Measurements from ENCODE around the gene RSL1D1.
"Not testable (repeated sequence)": the region's sequence is repeated elsewhere in the genome, so short reads cannot be mapped to it uniquely, and the experiment has no call there.

RSL1D1 gene

DNA sequence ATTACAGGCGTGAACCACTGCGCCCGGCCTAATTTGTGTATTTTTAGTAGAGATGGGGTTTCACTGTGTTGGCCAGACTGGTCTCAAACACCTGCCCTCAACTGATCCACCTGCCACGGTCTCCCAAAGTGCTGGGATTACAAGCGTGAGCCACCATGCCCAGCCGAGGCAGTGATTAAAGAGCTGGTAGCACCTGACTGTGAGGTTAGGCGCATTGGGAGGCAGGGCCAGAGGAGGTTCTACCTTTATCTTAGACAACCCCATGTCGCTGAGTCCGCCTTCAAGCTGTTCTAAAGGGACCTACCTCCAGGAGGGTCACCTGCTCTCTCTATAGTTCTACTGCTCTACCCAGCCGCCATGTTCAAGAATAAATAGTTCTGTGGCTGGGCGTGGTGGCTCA lies 8.1 kb downstream of the RSL1D1 start:
- DNase-seq: no peak

DNA sequence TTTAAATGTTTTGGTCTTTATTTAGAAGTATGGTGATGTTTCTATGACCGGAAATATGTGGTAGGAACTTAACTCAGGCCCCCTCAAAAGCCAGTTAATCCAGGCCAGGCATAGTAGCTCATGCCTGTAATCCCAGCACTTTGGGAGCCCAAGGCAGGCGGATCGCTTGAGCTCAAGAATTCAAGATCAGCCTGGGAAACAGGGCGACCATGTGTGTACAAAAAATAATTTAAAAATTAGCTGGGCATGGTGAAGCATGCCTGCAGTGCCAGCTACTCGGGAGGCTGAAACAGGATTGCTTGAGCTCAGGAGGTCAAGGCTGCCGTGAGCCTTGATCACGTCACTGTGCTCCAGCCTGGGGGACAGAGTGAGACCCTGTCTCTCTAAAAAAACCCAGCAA lies 10.3 kb downstream of the RSL1D1 start:
- no peak for DNase-seq

DNA sequence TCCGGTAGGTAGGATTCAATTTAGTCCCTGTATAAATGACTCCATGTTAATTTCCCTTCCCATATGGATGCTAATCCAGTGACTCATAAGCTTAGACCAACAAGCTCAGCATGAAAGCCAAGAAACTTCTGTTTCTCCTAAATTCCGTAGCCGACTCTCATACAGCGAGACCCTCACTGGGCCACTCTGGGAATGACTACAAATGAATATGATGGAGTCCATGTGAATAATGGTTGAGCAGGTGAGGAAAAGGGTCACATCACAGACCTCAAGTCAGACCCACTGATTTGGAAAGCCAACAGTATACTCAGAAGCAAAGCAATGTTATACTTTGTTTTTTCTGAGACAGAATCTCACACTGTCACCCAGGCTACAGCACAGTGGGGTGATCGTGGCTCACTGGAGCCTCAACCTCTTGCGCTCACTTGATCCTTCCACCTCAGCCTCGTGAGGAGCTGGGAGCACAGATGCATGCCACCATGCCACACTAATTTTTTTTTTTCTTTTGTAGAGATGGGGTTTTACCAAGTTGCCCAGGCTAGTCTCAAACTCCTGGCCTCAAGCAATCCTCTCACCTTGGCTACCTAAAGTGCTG lies 14.6 kb downstream of the RSL1D1 start:
- no peak for DNase-seq

DNA sequence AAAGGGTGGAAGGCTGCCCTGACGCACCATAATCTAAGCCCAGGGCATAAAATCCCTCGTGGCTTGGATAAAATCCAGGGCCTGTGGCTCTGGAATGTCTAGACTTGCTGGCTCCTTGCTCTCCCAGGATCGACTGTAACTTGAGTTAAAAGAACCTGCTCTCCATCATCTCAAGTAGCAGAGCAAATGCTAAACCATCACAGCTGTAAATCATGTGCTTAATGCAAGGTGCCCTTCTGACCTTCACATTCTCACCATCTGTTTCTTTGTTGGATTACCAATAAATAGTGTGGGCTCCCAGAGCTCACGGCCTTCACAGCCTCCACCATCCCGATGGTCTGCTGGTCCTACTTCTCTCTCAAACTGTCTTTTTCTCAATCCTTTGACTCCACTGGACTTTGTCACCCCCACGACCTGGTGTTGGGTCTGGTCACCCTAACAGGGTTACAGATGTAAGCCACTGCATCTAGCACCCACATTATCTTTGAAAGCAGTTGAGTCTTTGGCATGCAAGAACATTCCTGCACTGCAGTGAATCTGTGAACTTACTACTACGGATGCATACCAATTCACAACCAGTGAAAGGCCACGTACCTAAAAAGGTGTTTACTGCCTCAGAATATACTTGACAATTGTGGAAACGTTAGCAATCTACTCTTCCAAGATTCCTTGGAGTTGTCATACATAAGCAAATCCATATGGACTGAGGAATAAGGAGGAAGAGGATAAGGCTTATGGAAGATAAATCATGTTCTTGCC lies 15.3 kb downstream of the RSL1D1 start:
- no peak for DNase-seq

DNA sequence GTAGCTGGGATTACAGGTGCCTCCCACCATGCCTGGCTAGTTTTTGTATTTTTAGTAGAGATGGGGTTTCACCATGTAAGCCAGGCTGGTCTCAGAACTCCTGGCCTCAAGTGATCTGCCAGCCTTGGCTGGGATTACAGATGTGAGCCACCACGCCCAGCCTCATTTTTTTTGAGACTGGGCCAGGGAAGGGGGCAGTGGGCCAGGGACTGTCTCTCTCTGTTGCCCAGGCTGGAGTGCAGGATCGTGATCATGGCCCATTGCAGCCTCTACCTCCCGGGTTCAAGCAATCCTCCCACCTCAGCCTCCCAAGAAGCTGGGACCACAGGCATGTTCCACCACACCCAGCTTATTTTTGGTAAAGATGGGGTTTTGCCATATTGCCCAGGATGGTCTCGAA lies 16.0 kb downstream of the RSL1D1 start:
- no peak for DNase-seq

DNA sequence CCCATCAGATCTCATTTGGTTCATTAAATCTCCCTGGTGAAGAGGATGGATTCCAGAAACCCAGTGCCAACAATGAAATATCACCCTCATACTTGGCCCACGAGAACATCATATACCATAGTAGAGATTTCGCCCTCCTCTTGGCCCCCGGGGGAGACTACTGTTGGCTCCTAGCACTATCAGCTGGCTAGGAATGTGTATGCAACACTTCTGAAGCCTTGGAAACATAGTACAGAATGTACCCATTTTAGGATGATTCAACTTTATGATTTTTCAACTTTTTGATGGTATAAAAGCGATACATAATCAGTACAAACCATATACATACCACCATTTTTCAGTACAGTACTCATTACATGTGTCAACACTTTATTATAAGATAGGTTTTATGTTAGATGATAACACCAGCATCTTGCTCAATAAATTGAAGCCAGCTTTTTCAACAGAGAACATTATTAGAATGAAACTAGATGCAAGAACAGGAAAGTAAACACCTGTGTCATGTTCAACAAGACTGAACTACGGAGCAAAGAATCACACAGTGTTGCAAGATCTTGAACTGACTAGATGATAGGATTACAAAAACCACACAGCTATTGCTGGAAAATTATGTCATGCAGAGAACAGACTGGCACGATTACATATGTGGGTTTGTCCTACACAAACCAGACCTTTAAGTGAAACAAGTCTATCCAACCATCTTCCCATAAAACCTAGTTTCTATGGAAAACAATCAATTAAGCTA lies 17.2 kb downstream of the RSL1D1 start:
- no peak for DNase-seq

DNA sequence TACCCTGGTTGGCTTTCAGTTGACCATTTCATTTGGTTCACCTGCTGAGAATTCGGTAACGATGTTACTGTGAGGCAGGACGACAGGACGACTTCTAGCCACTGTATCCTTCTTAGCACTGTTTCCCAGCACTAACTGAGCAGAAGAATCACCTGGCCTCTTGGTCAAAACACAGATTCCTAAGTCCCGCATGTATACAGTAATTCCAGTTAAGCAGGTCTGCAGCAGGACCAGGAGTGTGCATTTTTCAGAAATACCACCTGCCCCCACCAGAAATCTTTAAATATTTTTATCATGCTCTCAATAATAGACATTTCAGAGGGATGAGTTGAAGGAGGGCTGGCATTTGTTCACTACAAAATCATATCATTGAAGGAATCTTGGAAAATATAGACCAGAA lies 22.6 kb downstream of the RSL1D1 start:
- DNase-seq: no peak

DNA sequence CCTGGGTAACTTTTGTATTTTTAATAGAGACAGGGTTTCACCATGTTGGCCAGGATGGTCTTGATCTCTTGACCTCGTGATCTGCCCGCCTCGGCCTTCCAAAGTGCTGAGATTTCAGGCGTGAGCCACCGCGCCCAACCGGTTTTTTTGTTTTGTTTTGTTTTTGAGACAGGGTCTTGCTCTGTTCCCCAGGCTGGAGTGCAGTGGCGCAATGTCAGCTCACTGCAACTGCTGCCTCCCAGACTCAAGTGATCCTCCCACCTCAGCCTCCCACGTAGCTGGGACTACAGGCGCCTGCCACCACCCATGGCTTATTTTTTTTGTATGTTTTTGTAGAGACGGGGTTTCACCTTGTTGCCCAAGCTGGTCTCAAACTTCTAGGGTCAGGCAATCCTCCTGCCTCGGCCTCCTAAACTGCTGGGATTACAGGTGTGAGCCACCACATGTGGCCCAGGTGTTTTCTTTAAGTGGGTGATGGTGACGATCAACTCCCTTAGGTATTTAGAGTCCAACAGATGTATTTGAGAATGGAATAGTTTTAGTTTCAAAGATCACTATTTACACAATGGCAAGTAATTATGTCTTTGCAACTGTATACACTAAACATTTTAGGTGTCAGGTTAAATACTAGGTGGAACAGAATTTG lies 25.7 kb downstream of the RSL1D1 start:
- not testable (repeated sequence) for DNase-seq

DNA sequence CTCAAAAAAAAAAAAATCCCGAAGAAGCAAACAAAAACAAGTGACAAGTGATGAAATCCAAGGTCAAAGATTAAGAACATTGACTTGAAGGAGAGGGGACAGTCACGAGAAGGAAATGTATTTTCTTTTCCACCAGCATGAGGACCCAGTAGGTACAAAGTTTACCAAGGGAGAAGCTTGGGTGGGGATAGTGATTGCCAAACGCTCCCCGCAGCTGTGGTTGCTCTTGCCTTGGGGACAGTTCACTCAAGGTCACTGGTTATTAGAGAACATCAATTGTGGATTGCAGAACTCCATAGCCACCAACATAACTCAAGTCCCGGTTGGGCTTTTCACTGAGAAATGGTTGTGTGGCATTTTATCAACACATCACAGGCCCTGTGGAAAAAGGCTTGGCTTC lies 27.0 kb downstream of the RSL1D1 start:
- no peak for DNase-seq

DNA sequence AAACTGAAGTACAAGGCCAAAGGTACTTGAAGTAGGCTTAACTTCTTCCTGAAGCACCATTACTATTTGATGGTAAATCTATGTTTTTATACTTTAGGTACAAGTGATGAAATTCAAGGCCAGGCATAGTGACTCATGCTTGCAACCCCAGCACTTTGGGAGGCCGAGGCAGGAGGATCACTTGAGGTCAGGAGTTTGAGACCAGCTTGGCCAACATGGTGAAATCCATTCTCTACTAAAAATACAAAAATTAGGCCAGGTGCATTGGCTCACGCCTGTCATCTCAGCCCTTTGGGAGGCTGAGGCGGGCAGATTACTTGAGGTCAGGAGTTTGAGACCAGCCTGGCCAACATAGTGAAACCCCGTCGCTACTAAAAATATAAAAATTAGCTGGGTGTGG lies 27.7 kb downstream of the RSL1D1 start:
- not testable (repeated sequence) for DNase-seq

DNA sequence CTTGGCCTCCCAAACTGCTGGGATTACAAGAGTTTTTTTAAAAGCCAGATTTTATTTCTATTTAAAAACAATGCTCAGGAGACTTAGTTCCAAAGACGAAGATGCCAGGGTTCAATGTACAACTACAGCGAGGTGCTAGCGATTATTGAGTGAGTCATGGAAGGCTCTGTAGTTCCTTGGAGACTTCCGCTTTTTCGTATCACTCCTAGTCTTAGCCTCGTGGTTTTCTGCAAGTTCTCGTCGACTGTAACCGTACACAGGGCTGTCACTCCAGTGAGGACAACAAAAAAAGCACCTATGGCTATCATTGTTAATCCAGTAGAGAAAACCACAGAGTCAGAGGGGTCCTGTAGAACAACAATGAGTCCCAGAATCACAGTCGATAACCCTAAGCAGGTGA lies 31.5 kb downstream of the RSL1D1 start:
- DNase-seq: no peak

DNA sequence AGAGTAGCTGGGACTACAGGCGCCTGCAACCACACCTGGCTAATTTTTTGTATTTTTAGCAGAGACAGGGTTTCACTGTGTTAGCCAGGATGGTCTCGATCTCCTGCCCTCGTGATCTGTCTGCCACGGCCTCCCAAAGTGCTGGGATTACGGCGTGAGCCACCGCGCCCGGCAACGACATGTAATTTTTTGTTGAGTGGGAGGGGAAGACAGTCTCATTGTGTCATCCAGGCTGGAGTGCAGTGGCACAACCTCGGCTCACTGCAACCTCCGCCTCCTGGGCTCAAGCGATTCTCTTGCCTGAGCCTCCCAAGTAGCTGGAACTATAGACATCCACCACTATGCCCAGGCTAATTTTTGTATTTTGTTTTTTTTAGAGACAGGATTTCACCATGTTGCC lies 32.4 kb downstream of the RSL1D1 start:
- not testable (repeated sequence) for DNase-seq

DNA sequence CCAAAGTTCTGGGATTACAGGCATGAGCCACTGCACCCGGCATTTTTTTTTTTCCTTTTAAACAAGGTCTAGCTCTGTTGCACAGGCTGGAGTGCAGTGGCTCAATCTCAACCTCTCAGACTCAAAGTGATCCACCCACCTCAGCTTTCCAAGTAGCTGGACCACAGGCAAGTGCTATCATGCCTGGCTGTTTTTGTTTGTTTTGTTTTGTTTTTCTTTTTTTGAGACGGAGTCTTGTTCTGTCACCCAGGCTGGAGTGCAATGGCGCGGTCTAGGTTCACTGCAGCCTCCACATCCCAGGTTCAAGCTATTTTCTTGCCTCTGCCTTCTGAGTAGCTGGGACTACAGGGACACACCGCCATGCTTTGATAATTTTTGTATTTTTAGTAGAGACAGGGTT lies 35.2 kb downstream of the RSL1D1 start:
- DNase-seq: no peak

DNA sequence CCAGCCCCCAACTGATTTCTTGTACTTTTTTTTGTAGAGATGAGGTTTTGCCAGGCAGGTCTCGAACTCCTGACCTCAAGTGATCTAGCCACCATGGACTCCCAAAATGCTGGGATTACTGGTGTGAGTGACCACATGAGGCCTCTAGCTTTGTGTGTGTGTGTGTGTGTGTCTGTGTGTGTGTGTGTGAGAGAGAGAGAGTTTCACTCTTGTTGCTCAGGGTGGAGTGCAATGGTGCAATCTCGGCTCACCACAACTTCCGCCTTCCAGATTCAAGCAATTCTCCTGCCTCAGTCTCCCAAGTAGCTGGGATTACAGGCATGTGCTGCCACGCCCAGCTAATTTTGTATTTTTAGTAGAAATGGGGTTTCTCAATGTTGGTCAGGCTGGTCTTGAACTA lies 36.5 kb downstream of the RSL1D1 start:
- not testable (repeated sequence) for DNase-seq

DNA sequence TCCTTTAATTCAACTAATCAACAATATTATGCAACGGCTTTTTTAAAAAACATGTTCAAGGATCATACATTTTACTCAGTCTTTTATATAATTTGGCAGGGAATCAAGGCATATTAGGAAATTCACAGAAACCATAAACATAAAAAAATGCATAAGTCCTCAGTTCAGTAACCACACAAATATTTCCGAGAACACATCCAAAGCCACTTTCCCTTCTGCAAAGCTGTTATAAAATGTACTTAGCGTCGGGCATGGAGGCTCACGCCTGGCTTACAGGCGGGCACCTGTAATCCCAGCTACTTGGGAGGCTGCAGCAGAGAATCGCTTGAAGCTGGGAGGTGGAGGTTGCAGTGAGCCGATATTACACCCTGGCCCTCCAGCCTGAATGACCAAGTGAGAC lies 44.6 kb downstream of the RSL1D1 start:
- DNase-seq: no peak

DNA sequence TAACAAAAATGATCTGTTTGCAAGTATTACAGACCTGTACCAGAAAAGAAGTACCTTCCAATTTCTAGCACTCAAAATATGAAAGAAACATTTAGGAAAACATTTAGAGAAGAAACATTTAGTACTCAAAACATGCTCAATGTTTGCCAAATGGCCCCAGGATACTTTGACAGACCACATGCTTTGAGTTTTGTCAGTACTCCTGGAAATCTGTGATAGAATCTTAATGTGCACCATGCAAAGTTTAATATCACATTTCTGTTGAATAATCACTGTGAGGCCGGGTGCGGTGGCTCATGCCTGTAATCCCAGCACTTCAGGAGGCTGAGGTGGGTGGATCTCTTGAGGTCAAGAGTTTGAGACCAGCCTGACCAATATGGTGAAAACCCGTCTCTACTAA lies 45.8 kb downstream of the RSL1D1 start:
- no peak for DNase-seq

DNA sequence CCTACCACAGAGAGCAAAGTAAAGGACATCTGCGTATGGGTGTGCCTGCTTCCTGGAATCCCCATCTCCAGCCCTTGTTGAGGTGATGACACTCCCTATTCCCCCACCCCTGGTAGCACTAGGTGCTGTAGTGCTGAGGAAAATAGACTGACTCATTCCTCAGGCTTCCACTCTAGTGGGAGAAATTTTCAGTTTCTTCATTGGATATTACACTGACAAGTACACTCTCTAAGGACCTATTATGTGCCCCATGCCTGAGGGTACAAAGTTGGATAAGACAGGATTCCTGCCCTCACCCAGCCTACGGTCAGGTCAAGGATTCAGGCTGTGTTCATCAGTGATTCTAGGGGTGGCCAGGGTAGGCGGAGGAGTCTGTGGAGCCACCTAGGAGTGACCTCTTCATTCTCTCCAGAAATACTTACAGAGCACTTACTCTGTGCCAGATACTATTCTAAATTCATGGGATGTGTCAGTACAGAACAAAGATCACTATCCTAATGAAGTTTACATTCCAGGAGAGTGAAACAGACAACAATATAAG lies 49.8 kb downstream of the RSL1D1 start:
- DNase-seq: no peak

DNA sequence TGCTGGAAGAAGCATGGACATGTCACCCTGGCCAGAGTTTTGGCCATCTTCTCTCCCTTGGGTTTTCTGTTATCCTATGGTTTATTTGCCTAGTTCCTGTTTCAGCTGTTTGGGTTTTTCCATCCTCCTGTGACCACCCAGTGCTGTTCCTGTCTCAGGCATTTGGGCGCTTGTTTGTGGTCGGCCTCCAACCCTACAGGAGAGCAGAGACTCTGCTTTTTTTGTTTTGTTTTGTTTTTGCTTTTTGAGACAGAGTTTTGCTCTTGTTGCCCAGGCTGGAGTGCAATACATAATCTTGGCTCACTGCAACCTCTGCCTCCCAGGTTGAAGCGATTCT lies 51.0 kb downstream of the RSL1D1 start:
- no peak for DNase-seq

DNA sequence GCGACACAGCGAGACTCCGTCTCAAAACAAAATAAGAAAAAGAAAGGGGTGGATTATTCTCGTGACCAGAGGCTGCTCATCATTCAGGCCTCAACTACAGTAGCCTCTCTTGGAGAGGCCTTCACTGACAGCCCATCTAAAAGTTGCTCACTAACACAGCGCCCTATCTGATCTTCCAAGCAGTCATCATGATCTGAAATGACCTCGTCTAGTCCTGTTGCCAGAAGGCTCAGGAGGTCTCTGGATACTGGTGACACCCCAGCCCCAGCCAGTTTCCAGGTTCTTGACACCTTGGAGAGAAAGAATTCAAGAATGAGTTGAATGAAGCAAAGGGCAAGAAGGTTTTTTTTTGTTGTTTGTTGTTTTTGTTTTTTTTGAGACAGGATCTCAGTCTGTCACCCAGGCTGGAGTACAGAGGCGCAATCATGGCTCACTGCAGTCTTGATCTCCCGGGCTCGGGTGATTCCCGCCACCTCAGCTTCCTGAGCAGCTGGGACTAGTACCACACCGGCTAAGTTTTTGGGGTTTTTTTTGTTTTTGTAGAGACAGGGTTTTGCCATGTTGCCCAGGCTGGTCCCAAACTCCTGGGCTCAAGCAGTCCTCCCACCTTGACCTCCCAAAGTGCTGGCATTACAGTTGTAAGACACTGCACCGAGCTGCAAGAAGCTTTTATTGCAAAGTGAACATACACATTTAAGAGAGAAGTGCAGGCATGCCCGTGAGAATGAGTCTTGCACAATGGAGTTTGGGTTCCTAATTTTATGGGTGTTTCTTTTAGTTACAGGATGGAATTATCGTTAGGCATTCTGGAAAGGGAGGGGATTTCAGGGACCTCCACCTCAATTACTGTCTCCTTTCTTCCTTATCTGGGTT lies 51.6 kb downstream of the RSL1D1 start:
- no peak for DNase-seq

DNA sequence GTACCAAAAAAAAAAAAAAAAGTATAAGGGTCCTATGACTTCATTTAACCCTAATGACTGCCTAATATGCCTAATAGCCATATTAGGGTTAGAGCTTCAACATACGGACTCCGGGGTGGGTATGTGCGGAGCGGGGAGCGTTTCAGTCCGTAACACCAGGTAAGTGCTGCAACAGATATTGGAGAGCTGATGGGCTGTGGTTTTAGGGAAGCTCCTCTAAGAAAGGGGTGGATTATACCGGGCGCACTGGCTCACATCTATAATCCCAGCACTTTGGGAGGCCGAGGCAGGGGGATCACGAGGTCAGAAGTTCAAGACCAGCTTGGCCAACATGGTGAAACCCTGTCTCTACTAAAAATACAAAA lies 52.3 kb downstream of the RSL1D1 start:
- DNase-seq: no peak

DNA sequence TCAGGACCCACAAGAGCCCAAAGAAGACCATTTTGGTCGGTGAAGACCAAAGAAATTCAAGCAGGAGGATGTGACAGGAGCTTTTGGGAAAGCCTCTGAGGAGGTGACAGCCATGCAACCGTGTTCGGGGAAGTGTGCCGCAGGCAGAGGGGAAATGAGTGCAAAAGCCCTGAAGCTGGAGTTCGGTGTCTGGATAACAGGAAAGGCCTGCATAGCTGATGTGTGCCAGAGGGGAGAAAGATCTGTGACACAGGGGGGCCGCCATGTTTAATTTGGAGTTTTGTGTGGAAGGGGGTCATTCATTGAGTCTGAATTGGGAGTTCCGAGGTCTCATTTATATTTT lies 53.4 kb downstream of the RSL1D1 start:
- no peak for DNase-seq

DNA sequence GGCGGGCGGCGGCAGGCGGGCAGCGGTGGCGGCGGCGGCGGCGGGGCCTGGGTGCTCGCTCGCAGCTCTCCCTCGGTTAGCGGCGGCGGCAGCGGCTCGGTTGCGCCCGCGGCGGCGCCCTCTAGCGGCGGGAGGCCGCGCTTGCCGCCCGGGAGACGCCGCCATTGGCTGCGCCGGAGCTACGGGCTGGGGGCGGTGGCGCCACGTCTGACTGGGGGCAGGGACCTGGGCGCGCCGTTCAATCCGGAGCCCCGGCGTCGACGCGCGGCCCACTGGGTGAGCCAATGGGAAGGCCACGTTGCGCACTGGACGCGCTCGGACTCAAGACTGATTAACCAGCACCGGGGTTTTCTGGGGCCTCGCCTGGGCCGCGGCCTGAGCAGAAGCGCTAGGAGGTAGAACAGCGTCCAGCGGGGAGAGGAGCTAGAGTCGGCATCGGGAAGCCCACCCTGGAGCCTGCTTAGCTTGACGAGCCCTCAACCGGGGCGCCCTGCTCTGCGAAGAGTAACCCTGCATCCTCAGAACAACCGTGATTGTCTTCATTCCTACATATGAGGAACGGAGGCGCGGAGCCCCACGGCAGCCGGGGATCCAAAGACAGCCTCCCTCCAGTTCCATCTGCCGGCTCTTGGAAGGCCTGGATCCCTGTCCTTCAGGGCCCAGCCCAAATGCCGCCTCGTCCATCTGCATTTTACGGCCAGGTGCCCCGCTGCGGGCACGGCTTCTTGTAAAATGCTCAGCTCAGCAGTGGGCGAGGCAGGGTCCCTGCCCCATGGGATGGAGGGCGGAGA lies 54.0 kb downstream of the RSL1D1 start, which contains the start of gene ZC3H7A:
Gene ZC3H7A, minus strand, starts transcription at position 93 of the 791 bp plus-strand sequence. CDS start 14,904 bp downstream, outside the sequence.
- peak; percentile 92 for DNase-seq
